Adrenal gland (tissue), 12 donors: ENCODE measurements around the gene PRR5. TPM values are rescaled to one million over a fixed set of nuclear protein-coding genes. Genes with fewer than 3 reads are reported as not detected.

Source experiments
- DNase-seq, 7 donors: peaks; one replicate each; pipeline ENCODE4 v3.0.0-alpha.2; 2019 to 2020
- H3K27ac ChIP-seq, 5 donors: fragments of 200-600 bp; sonication (generic) in 4 of 5; 1 replicate in 3 of 5; 2 replicates in 2 of 5; pipeline versions ENCODE4 v1.5.1 to v1.8.0; 2016 to 2020; ENCODE audit warnings: mild to moderate bottlenecking in 1 of 5
- H3K27me3 ChIP-seq: fragments of 200-600 bp; 2 replicates; pipeline ENCODE4 v1.8.0; 2021
- H3K36me3 ChIP-seq, 2 donors: fragments of 200-600 bp; replicated peaks in 1 of 2; 1 replicate in 1 of 2; 2 replicates in 1 of 2; pipeline versions ENCODE4 v1.5.1 to v1.8.0; 2018 to 2022
- H3K4me1 ChIP-seq, 2 donors: fragments of 200-600 bp; replicated peaks in 1 of 2; 1 replicate in 1 of 2; 2 replicates in 1 of 2; pipeline versions ENCODE4 v1.5.1 to v1.8.0; 2018 to 2021
- H3K4me3 ChIP-seq, 4 donors: fragments of 200-600 bp; sonication (generic) in 3 of 4; one replicate each; pipeline ENCODE4 v1.5.1; 2016 to 2018
- H3K9me3 ChIP-seq, 3 donors: fragments of 200-600 bp; sonication (generic) in 1 of 3; replicated peaks in 1 of 3; 1 replicate in 2 of 3; 2 replicates in 1 of 3; pipeline versions ENCODE4 v1.5.1 to v1.8.0; 2016 to 2021
- POLR2A ChIP-seq, 2 donors: fragments of 450-650 bp; IDR thresholded peaks; one replicate each; pipeline ENCODE4 v1.6.1; 2017; ENCODE audit warnings: antibody characterized with exemption in 2 of 2, mild to moderate bottlenecking in 2 of 2, moderate library complexity in 1 of 2
- WGBS, 4 donors: extraction: QIAGEN DNeasy Blood & Tissue Kit in 2 of 4; methylation state at CpG; one replicate each; pipeline versions ENCODE4 v1.1.5 to v1.1.7; 2013 to 2017; 5-methylcytosine and 5-hydroxymethylcytosine counted together
- intact Hi-C, 2 donors: fragments of 100-400 bp; cut with DNase I; formaldehyde crosslinking; loops; one replicate each; pipeline versions ENCODE4 v1.14.1 to v1.15.0; 2022 to 2023
- polyA plus RNA-seq, 3 donors: library from polyadenylated mRNA; stranded (reverse); fragments of 200-250 nt in 2 of 3; fragments of 350-450 nt in 1 of 3; fragmentation: Illumina TruSeq in 1 of 3; extraction: RNeasy Lipid Tissue Mini Kit (QIAGEN cat#74804) in 1 of 3; gene quantifications; one replicate each; pipeline ENCODE4 v1.2.3, GENCODE V29; 2013 to 2014
- total RNA-seq, 9 donors: library from RNA; depleted of rRNA in 4 of 9; stranded (reverse); fragments of >200 nt in 4 of 9; fragments of 120-200 nt in 1 of 9; fragmentation: NEBNext Ultra II Directional in 1 of 9; extraction: Animal tissue kit (Norgen Biotek cat#: 25700) in 1 of 9; gene quantifications; one replicate each; pipeline versions ENCODE4 v1.1.0 to v1.2.4, GENCODE V29; 2013 to 2023
- TF ChIP-seq, protein P1 (sequence below), 6 experiments: fragments of 450-650 bp in 4 of 6; fragments of 200-600 bp in 2 of 6; sonication (generic) in 1 of 6; IDR thresholded peaks; 1 replicate in 5 of 6; 2 replicates in 1 of 6; pipeline versions ENCODE4 v1.5.1 to v1.8.0; 2016 to 2021; ENCODE audit warnings: antibody characterized with exemption in 6 of 6, mild to moderate bottlenecking in 2 of 6, moderate library complexity in 1 of 6
- donor health status: healthy with polysubstance abuse.
- donor health status: Bipolar disorder and iron deficiency.
- donor health status: DM: yes; HTN: yes; CAD: no.
- donor health status: DM: no; HTN: no; CAD: no.
- donor health status: DM: no; HTN: no; CAD: no.
- donor health status: DM: yes; HTN: yes; CAD: no.

The PRR5 gene
- total and polyA plus RNA-seq, 12 donors: 1.7 to 21.4 (median 11.7) TPM

DNA sequence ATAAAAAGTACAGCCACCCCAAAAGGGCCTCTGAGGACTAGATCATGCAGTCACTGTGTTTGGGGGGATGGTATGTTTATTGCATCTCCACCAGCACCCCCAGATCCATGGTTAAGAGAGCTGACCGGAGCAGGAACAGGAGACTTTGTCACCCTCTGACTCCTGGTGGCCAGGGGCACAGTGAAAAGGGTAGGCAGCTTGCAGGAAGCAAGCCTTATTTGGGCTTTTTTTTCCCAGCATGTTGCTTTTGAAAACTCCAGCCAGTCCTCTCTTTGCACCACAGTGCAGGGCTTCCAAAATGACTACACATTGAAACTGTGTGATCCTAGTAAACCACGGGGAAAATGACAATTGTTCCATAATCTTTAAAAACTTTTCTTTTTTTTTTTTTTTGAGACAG, 20.6 kb downstream of the PRR5 start:
- H3K4me3 ChIP-seq: no peak overlapping the region
- intact Hi-C loops: no loop called here
- H3K4me1 ChIP-seq: no peaks in the 10 kb centered on the region
- WGBS, 4 donors: 81 to 90% (median 87%) methylated on average over 1 to 2 of the region's 2 CpGs
- no peak for DNase-seq
- TF ChIP-seq, protein P1, sequence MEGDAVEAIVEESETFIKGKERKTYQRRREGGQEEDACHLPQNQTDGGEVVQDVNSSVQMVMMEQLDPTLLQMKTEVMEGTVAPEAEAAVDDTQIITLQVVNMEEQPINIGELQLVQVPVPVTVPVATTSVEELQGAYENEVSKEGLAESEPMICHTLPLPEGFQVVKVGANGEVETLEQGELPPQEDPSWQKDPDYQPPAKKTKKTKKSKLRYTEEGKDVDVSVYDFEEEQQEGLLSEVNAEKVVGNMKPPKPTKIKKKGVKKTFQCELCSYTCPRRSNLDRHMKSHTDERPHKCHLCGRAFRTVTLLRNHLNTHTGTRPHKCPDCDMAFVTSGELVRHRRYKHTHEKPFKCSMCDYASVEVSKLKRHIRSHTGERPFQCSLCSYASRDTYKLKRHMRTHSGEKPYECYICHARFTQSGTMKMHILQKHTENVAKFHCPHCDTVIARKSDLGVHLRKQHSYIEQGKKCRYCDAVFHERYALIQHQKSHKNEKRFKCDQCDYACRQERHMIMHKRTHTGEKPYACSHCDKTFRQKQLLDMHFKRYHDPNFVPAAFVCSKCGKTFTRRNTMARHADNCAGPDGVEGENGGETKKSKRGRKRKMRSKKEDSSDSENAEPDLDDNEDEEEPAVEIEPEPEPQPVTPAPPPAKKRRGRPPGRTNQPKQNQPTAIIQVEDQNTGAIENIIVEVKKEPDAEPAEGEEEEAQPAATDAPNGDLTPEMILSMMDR (IDR thresholded peaks at IDR 0.05): no peak
- TF ChIP-seq POLR2A (IDR thresholded peaks at IDR 0.05): no peak
- no peak overlapping the region for H3K27ac ChIP-seq
- H3K27me3 ChIP-seq: no peaks in the 10 kb centered on the region
- H3K36me3 ChIP-seq: peaks cover 0 to 5% of the 10 kb centered on the region in 2 donors
- H3K9me3 ChIP-seq: no peaks in the 10 kb centered on the region

- Histone ChIP-seq H3K27ac (no peak overlapping the region), H3K27me3 (no peaks in the 10 kb centered on the region), H3K36me3 (peaks cover 0 to 5% of the 10 kb centered on the region in 2 donors), H3K4me1 (peaks cover 0 to 3% of the 10 kb centered on the region in 2 donors), H3K4me3 (no peak overlapping the region), H3K9me3 (no peaks in the 10 kb centered on the region)
- 82 to 99% (median 94%) methylated on average over 2 of the region's 2 CpGs for WGBS, 4 donors
- intact Hi-C loops: no loop called here
- TF ChIP-seq, protein P1 (IDR thresholded peaks at IDR 0.05): no peak
- no peak for TF ChIP-seq POLR2A (IDR thresholded peaks at IDR 0.05)
- no peak for DNase-seq
These were observed 21.8 kb downstream of the PRR5 start for GRCh38 chr22:44723801-44724200.

DNA sequence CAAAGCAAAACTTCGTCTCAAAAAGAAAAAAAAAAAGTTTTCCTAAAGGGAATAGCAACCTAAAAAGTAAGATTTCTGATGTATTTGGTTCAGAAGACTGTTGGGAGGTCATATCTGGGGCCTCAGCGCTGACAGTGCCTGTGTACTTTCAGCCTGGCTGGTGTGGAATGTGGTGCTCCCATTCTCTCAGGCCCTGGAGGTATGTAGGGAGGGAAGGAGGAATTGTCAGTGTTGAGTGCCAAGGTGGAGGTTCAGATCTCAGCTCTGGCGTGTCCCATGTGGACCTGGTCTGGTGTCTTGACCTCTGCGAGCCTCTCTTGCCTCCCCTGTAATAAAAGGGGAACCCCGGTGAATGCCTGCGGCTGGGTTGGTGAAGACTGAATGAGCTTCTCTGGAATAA, 22.4 kb downstream of the PRR5 start:
- Histone ChIP-seq H3K36me3 (peaks cover 0 to 5% of the 10 kb centered on the region in 2 donors), H3K9me3 (no peaks in the 10 kb centered on the region), H3K27me3 (no peaks in the 10 kb centered on the region), H3K27ac (no peak overlapping the region), H3K4me3 (no peak overlapping the region), H3K4me1 (peaks cover 0 to 9% of the 10 kb centered on the region in 2 donors)
- intact Hi-C loops: no loop called here
- 85 to 92% (median 88%) methylated on average over 3 to 6 of the region's 6 CpGs for WGBS, 4 donors
- no peak for DNase-seq
- TF ChIP-seq, protein P1 (IDR thresholded peaks at IDR 0.05): no peak
- TF ChIP-seq POLR2A (IDR thresholded peaks at IDR 0.05): no peak

GRCh38 chr22:44724859-44725258, 22.9 kb downstream of the PRR5 start:
- WGBS, 4 donors: 84 to 89% (median 87%) methylated on average over 3 to 8 of the region's 8 CpGs
- intact Hi-C loops: no loop called here
- Histone ChIP-seq H3K27me3 (no peaks in the 10 kb centered on the region), H3K36me3 (peaks cover 0 to 5% of the 10 kb centered on the region in 2 donors), H3K4me3 (no peak overlapping the region), H3K4me1 (peaks cover 0 to 14% of the 10 kb centered on the region in 2 donors), H3K27ac (no peak overlapping the region), H3K9me3 (no peaks in the 10 kb centered on the region)
- DNase-seq: no peak
- TF ChIP-seq, protein P1 (IDR thresholded peaks at IDR 0.05): no peak
- TF ChIP-seq POLR2A (IDR thresholded peaks at IDR 0.05): no peak
